Measurements from ENCODE around the gene CGNL1. TPM values are rescaled to one million over a fixed set of nuclear protein-coding genes. Genes with fewer than 3 reads are reported as not detected.
A peak's percentile ranks its signal among the peaks of the same experiment; 100 is the strongest.

Gene CGNL1
- total and polyA plus RNA-seq, 2 experiments from 2014 or later = 11.4 to 13.1 TPM

- H3K4me2 ChIP-seq = no peak overlapping the region
- TF ChIP-seq EZH2phosphoT487 (IDR thresholded peaks at IDR 0.05; ENCODE audit: low read depth, severe bottlenecking, unreplicated experiment) = no peak
- no peak for TF ChIP-seq CTCF (IDR thresholded peaks at IDR 0.05; ENCODE audit: poor library complexity)
- no peak for TF ChIP-seq EZH2 (IDR thresholded peaks at IDR 0.05; ENCODE audit: borderline replicate concordance)
- no peaks in the 10 kb centered on the region for H3K79me2 ChIP-seq
- no peaks in the 10 kb centered on the region for H4K20me1 ChIP-seq (ENCODE audit: insufficient read depth, poor library complexity, severe bottlenecking)
- H2AFZ ChIP-seq = no peak overlapping the region
- no peak overlapping the region for H3K4me3 ChIP-seq
- no peaks in the 10 kb centered on the region for H3K9me2 ChIP-seq (replicated peaks; ENCODE audit: insufficient read depth)
- H3K27ac ChIP-seq = no peak overlapping the region
- 85% methylated on average over 8 of the region's 8 CpGs for WGBS (ENCODE audit: low lambda C conversion rate, missing lambda C conversion rate)
- H3K4me1 ChIP-seq (ENCODE audit: insufficient read depth) = peaks cover 20% of the 10 kb centered on the region
- DNase-seq (ENCODE audit: low spot score) = no peak
- no peaks in the 10 kb centered on the region for H3K36me3 ChIP-seq (replicated peaks; ENCODE audit: insufficient read depth, low read depth)
- H3K9me3 ChIP-seq (ENCODE audit: low read depth) = no peaks in the 10 kb centered on the region
- no peaks in the 10 kb centered on the region for H3K27me3 ChIP-seq
These were observed 165.0 kb downstream of the CGNL1 start for GRCh38 chr15:57541271-57541670.

DNA sequence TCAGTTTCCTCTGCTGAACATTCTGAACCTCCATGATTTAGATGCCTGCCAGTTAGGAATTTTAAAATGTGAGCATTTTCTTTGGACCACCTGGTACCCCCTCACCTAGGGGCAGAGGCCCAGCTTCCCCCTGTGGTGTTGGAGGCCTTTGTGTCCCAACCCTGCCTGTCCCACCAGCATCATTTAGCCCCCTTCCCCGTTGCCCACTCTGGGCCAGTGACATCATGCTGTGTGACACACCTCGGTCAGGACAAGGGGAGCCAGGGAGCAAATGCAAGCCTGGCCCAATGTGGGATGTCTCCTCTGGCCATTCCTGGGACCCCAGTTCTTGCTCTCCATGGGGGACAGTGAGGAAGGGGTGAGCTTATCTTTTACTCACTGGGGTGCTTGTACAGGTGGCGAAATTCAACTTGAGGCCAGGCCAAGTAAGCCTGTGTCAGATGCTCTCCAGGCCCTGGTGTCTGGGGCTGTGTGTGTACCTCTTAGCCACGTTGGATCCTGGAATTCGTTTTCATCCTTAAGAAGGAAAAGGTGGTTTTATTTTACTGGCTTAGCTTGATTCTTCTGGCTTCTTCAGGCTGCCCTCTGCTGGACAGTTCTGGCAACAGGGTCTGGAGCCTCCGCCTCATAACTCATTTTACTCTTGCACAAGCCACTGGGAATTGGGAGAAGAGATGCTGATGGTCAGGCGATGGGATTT is 165.7 kb downstream of the CGNL1 start:
- H4K20me1 ChIP-seq (ENCODE audit: insufficient read depth, poor library complexity, severe bottlenecking) = no peaks in the 10 kb centered on the region
- H3K36me3 ChIP-seq (replicated peaks; ENCODE audit: insufficient read depth, low read depth) = no peaks in the 10 kb centered on the region
- H2AFZ ChIP-seq = no peak overlapping the region
- H3K27me3 ChIP-seq = no peaks in the 10 kb centered on the region
- no peak overlapping the region for H3K27ac ChIP-seq
- no peak overlapping the region for H3K4me3 ChIP-seq
- H3K4me2 ChIP-seq = no peak overlapping the region
- TF ChIP-seq CTCF (IDR thresholded peaks at IDR 0.05; ENCODE audit: poor library complexity) (peak; percentile 92), EZH2 (IDR thresholded peaks at IDR 0.05; ENCODE audit: borderline replicate concordance) (no peak), EZH2phosphoT487 (IDR thresholded peaks at IDR 0.05; ENCODE audit: low read depth, severe bottlenecking, unreplicated experiment) (no peak)
- no peaks in the 10 kb centered on the region for H3K9me3 ChIP-seq (ENCODE audit: low read depth)
- peaks cover 17% of the 10 kb centered on the region for H3K4me1 ChIP-seq (ENCODE audit: insufficient read depth)
- no peaks in the 10 kb centered on the region for H3K9me2 ChIP-seq (replicated peaks; ENCODE audit: insufficient read depth)
- WGBS (ENCODE audit: low lambda C conversion rate, missing lambda C conversion rate) = 52% methylated on average over 7 of the region's 7 CpGs
- peak; percentile 84 for DNase-seq (ENCODE audit: low spot score)
- no peaks in the 10 kb centered on the region for H3K79me2 ChIP-seq

DNA sequence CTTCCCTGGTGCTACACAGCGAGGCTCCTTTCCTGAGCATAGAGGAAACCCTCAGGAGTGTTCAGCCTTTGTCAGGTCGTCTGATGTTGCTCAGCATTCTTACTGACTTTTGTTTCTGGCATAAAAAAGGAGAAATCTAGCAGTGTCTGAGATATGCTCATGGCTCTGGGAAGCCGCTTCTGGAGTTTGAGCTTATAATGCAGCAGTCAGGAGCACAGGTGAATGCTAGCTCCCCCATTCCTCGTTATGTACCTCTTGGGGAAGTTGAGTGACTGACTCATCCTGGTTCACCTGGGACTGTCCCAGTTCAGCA is 166.2 kb downstream of the CGNL1 start:
- no peaks in the 10 kb centered on the region for H3K9me3 ChIP-seq (ENCODE audit: low read depth)
- no peaks in the 10 kb centered on the region for H4K20me1 ChIP-seq (ENCODE audit: insufficient read depth, poor library complexity, severe bottlenecking)
- H3K9me2 ChIP-seq (replicated peaks; ENCODE audit: insufficient read depth) = no peaks in the 10 kb centered on the region
- no peak overlapping the region for H3K4me3 ChIP-seq
- no peak overlapping the region for H3K27ac ChIP-seq
- H3K36me3 ChIP-seq (replicated peaks; ENCODE audit: insufficient read depth, low read depth) = no peaks in the 10 kb centered on the region
- no peak overlapping the region for H3K4me2 ChIP-seq
- no peak for TF ChIP-seq CTCF (IDR thresholded peaks at IDR 0.05; ENCODE audit: poor library complexity)
- TF ChIP-seq EZH2phosphoT487 (IDR thresholded peaks at IDR 0.05; ENCODE audit: low read depth, severe bottlenecking, unreplicated experiment) = no peak
- no peak for TF ChIP-seq EZH2 (IDR thresholded peaks at IDR 0.05; ENCODE audit: borderline replicate concordance)
- peaks cover 12% of the 10 kb centered on the region for H3K4me1 ChIP-seq (ENCODE audit: insufficient read depth)
- no peak overlapping the region for H2AFZ ChIP-seq
- H3K79me2 ChIP-seq = no peaks in the 10 kb centered on the region
- no peak for DNase-seq (ENCODE audit: low spot score)
- WGBS (ENCODE audit: low lambda C conversion rate, missing lambda C conversion rate) = 24% methylated on average over 4 of the region's 4 CpGs
- H3K27me3 ChIP-seq = no peaks in the 10 kb centered on the region

Data from hepatocyte (in vitro differentiated cells).